ENCODE measurements around the gene SEC61A1.
A peak's percentile ranks its signal among the peaks of the same experiment; 100 is the strongest.

The SEC61A1 gene

GRCh38 chr3:128069271-128069670 is 17.0 kb downstream of the SEC61A1 start:
- no peak for DNase-seq (ENCODE audit: low spot score)
- ChIA-PET CTCF (interaction anchor here (0.5 to 0.9 kb wide), 2 partner anchors 539 to 548 kb away, joined by 3 to 5 read pairs; no protein-coding TSS in a partner anchor), POLR2A (ENCODE audit: low non-redundant PET) (no interaction called here)
- peak overlapping the region; percentile 30; the same call in 1 of the 2 replicates for H3K27ac ChIP-seq
- TF ChIP-seq, protein P1, sequence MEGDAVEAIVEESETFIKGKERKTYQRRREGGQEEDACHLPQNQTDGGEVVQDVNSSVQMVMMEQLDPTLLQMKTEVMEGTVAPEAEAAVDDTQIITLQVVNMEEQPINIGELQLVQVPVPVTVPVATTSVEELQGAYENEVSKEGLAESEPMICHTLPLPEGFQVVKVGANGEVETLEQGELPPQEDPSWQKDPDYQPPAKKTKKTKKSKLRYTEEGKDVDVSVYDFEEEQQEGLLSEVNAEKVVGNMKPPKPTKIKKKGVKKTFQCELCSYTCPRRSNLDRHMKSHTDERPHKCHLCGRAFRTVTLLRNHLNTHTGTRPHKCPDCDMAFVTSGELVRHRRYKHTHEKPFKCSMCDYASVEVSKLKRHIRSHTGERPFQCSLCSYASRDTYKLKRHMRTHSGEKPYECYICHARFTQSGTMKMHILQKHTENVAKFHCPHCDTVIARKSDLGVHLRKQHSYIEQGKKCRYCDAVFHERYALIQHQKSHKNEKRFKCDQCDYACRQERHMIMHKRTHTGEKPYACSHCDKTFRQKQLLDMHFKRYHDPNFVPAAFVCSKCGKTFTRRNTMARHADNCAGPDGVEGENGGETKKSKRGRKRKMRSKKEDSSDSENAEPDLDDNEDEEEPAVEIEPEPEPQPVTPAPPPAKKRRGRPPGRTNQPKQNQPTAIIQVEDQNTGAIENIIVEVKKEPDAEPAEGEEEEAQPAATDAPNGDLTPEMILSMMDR (conservative IDR thresholded peaks at IDR 0.05; ENCODE audit: low read depth), result no peak

GRCh38 chr3:128070898-128071591 is 18.8 kb downstream of the SEC61A1 start:
- TF ChIP-seq, protein P1 (conservative IDR thresholded peaks at IDR 0.05; ENCODE audit: low read depth), result no peak
- ChIA-PET CTCF (no interaction called here), POLR2A (ENCODE audit: low non-redundant PET) (no interaction called here)
- DNase-seq (ENCODE audit: low spot score), result no peak
- peak overlapping the region; percentile 61 for H3K27ac ChIP-seq

GRCh38 chr3:128071771-128072453 is 19.7 kb downstream of the SEC61A1 start:
- POLR2A ChIA-PET (ENCODE audit: low non-redundant PET), result no interaction called here
- H3K27ac ChIP-seq, result peak overlapping the region; percentile 61
- TF ChIP-seq, protein P1 (conservative IDR thresholded peaks at IDR 0.05; ENCODE audit: low read depth), result no peak
- no peak for DNase-seq (ENCODE audit: low spot score)
- CTCF ChIA-PET, result no interaction called here

- ChIA-PET CTCF (no interaction called here), POLR2A (ENCODE audit: low non-redundant PET) (no interaction called here)
- no peak for DNase-seq (ENCODE audit: low spot score)
- TF ChIP-seq, protein P1 (conservative IDR thresholded peaks at IDR 0.05; ENCODE audit: low read depth), result no peak
- H3K27ac ChIP-seq, result peak overlapping the region; percentile 61
Observed at GRCh38 chr3:128072454-128073184, 20.4 kb downstream of the SEC61A1 start.

- TF ChIP-seq, protein P1 (conservative IDR thresholded peaks at IDR 0.05; ENCODE audit: low read depth), result no peak
- ChIA-PET CTCF (interaction anchor here (0.6 kb wide), 1 partner anchor 20 kb away, joined by 4 read pairs; no protein-coding TSS in a partner anchor), POLR2A (ENCODE audit: low non-redundant PET) (no interaction called here)
Observed at GRCh38 chr3:128073185-128073725, 21.0 kb downstream of the SEC61A1 start.

GRCh38 chr3:128073807-128074206 is 21.6 kb downstream of the SEC61A1 start:
- peak overlapping the region; percentile 61 for H3K27ac ChIP-seq
- CTCF ChIA-PET, result interaction anchor here (0.6 to 0.7 kb wide), 2 partner anchors 21 to 544 kb away, joined by 4 to 5 read pairs; no protein-coding TSS in a partner anchor
- POLR2A ChIA-PET (ENCODE audit: low non-redundant PET), result no interaction called here
- TF ChIP-seq, protein P1 (conservative IDR thresholded peaks at IDR 0.05; ENCODE audit: low read depth), result no peak
- no peak for DNase-seq (ENCODE audit: low spot score)

More at GRCh38 chr3:128073185-128073725, 21.0 kb downstream of the SEC61A1 start:
- H3K27ac ChIP-seq, result peak overlapping the region; percentile 61
- DNase-seq (ENCODE audit: low spot score), result no peak
